ELF-1 (cell line): ENCODE data around the gene RFPL3.
A peak's percentile ranks its signal among the peaks of the same experiment; 100 is the strongest.
"Not testable (repeated sequence)": the region's sequence is repeated elsewhere in the genome, so short reads cannot be mapped to it uniquely, and the experiment has no call there.

Experiments used
- DNase-seq: peaks from one replicate; pipeline ENCODE4 v3.0.0-alpha.2; 2016; ENCODE audit warnings: low read depth, low spot score

The RFPL3 gene

DNA sequence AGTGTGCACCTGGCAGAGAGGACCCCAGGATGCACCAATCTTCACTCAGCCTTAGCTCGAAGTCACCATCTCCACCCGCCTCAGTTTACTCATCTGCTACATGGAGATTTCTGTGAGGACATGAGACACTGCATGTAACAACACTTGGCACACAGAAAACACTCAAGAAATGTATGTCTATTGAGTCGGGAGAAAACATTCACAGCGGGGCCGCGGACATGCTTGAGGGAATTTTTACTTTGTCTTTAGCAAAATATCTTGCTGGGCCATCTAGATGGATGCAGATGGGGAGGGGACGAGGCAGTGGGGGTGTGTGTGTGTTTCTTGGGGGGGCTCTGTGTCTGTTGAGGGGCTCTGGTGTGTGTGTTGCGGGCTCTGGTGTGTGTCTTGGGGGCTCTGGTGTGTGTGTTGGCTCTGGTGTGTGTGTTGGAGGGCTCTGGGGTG, 28.4 kb upstream of the RFPL3 start:
- no peak for DNase-seq

DNA sequence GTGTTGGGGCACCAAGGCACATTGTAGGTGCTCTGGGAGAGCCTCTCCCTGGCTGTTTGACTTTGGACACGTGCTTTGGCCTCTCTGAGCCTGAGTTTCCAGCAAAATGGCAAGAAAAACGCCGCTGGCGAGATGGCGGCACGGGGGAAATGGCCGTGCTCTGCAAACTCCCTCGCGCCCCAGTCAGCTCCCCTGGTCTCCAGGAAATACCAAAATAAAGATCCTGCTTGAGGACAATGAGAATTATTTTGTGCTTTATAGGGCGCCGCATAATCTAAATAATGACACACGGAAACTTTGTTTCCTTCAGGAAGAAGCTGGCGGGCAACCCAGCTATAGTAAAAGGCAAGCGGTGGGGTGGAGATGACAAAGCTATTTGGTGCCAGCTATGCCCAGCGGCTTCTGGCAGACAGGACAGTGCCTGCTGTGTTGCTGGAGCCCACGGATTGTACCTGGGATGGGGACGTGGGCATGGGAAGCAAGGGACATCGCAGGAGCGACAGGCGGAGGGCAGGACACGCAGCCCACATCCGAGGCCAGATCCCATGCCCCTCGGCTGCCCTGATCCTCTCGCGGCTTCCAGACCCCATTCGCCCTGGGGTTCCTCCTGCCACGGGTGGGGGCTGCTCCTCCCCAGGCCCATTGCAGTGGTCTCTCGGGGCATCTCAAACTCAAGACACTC, 26.3 kb upstream of the RFPL3 start:
- no peak for DNase-seq

DNA sequence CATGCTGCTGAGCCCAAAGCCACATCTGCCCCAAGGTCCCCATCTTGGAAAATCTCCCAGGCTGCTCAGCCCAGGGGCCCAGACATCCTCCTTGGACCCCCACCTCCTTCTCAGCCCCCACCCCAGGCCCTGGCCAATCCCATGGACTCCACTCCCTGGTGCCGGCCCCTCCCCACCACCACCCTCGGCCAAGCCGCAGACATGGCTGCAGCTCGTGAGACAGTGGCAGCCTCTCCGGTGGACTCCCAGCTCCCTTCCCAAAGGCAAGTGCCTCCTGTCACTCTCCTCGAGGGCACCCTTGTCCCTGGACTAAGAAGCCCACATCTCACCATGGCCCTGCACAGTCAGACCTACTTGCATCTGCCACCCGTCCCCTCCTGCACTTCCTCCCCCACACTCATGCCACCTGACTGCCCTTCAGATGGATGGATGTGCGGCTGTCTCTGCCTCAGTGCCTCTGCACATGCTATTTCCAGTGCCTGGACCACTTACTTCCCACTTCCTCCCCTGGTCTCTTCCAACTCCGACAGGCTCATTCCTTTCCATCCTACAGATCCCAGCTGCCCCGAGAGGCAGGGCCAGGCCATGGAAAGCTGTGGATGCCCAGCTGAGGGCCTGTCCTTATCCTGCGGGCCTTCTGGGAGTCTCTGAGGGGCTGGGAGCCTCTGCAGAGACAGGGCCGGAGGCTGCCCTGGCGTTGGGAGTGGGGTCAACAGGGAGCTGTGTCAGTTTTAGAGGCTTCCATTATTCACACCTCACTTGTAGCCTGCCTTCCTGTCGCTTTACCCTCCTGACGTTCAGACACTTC, 25.5 kb upstream of the RFPL3 start:
- no peak for DNase-seq

DNA sequence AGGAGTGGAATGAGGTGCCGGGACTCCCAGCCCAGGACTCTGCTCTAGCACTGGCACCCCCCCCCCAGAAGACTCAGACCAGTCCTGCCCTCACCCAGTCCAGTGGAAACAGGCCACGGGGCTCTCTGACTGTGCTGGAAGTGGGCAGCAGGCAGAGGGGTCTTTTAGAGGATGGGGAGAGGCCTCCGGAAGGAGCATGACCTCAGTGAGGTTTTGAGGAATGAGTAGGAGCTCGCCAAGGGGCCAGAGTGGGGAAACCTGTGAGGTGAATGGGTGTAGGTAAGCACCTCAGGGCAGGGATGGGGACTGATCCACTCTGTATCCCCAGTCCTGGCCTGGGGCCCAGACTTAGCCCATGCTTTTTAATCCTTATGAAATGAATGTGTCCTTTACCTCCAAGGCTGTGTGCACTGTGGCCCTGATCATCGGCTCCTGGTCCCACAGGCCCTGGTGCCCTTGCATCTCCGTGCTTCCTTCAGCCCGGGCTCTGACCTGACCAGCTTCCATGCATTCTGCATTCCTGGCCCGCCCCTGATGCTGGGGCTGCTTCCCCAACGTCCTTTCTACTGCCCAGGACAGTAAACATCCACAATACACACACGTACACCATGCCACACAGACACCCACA, 24.4 kb upstream of the RFPL3 start:
- no peak for DNase-seq

DNA sequence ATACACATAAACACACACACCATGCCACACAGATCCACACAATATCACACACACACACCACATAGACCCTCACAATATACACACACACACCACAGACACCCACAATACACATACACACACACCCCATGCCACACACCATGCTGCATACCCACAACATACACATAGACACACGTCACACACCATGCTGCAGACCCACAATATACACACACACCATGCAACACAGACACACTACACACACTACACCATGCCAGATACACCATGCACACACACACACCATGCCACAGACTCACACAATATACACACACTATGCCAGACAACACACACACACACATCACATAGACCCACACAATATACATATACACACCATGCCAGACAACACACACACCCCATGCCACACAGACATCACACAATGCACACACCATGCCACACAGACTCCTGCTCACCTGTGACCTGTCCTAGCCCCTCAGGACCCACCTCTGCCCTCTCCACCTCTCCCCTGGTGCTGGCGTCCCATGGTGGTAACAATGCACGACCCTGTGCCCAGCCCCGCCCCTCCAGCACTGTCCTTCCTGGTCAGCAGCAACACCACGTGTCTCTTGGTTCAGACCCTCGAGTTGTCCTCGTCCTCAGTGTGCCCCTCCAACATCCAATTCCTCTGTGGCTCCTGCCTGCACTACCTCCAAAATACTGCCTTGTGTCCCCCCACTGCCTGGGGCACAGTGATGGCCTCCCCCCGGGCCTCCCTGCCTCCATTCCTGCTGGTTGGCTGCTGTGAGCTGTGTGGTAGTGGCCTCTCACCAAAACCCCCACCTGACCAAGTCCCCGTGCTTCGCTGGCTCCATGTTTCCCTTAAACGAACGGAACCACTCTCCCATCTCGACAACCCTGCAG, 23.7 kb upstream of the RFPL3 start:
- DNase-seq: no peak

DNA sequence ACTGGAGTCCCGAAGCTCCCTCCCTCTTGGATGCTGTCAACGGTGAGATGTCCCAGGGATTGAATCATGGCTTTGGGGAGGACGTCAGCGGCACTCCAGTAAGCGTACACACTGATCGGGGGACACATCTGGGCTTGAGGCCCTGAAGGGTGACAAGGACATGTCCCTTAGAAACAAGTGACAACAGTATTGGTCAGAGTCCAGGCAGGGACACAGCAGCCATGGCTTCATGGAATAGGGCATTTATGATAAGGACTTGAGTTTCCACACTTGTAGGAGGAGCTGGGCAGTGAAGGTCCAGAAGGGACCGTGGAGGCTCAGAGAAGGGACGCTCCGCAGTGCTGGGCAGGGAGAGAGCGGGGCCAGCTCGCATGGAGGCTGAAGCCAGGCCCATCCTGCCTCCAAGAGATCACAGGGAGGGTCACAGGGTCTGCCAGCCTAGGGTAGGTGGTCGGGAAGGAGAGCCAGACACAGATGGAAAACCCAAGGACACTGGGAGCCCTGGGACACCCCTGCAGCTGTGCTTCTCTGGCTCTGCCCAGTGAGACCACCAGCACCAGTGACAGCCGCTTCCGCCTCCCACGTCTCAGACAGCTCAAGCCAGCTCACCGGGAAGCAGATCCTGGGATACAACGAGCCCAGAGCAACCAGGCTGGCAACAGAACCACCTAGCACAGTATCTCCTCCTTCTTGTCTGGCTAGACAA, 22.9 kb upstream of the RFPL3 start:
- no peak for DNase-seq

DNA sequence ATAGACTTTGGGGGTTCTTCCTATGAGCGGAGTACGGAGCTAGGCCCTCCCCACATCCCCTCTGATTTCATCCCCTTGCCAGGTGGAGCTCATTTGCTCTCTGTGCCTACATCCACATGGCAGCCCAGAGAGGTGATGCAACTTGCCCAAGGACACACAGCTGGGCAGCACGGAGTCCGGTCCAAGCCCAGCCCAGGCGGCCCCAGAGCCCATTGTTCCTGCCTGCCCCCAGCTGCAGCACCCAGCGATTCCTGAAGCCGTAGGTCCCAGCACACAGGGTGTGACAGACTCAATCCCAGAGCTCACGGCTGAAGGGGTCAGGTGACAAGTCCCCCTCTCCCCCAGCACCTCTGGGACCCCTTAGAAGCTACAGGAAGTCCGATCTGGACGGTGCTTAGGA, 22.2 kb upstream of the RFPL3 start:
- no peak for DNase-seq

DNA sequence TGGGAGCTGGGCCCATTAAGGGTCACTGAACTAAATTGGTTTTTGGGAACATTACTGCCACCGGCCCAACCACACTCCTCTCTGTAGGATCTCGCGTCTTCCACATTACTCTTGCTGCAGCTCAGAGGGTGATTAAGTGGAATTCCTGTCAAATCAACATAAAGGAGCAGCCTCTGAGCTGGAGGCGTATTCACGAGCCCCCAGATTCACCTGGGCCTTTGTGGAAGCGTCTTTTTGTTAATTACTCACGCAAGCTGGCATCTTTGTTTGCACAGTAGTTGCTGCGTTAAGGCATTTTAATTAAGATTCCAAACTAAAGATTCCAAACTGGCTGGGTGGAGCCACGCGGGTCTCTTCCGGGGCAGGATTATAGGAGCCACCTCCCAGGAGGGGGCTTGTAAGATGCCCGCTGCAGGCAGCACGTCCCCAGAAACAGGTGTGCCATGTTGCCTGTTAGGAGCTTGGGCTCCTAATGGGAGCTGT, 21.5 kb upstream of the RFPL3 start:
- peak; percentile 27 for DNase-seq

DNA sequence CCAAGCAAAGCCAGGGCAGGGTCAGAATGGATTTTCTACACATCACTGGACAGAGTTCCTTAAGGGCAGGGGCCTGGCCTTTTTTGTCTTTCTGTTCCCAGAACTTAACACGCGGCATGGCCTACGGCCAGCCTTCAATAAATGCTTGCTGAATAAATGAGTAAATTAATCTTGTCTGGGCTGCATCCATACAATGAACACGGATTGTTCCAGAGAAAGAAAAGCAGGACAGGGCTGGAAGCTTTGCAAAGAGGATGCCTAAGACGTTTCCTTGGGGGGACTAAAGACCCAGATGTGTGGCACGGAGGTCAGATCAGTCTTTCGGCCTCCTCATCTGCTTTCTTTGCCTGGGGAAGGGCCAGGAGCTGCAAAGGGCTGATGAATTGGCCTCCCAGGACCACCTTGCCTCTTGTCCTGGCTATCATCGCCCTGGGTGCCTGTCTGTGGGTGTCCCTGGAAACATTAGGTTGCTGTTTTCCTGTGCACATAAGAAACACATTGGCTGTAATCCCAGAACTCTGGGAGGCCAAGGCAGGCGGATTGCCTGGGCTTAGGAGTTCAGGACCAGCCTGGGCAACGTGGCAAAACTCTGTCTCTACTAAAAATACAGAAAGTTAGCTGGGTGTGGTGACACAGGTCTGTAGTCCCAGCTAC, 20.8 kb upstream of the RFPL3 start:
- DNase-seq: no peak

DNA sequence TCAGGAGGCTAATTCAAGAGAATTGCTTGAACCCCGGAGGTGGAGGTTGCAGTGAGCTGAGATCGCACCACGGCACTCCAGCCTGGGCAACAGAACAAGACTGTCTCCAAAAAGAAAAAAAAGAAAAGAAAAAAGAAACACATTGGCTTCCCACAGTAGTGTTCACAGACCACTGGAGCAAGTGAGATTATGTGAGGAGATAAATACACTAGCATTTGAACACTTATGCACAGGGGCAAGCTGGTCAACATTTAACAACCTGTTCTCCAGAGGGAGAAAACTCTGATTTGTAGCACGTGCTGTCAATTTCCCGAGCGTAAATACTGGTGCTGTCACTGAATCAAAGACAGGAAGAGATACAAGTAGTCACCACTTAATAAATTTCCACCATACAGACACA, 20.2 kb upstream of the RFPL3 start:
- not testable (repeated sequence) for DNase-seq

DNA sequence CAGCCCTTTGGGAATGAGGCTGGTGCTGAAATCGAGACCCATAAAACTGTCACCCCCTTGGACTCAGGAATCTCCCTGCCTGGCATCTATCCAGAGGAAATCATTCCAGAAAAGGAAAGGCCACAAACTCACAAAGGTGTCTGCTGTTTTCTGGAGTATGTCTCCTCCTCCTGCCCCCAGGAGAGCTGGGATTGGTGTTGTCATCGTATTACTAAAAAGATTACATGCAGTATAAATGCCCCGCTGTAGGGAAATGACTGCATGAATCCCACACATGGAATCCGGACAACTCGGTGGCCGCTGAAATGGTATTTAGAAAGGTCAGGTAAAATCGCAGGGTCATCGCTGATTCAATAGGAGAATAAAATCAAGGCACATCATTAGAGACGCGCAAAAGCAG, 18.9 kb upstream of the RFPL3 start:
- DNase-seq: no peak

DNA sequence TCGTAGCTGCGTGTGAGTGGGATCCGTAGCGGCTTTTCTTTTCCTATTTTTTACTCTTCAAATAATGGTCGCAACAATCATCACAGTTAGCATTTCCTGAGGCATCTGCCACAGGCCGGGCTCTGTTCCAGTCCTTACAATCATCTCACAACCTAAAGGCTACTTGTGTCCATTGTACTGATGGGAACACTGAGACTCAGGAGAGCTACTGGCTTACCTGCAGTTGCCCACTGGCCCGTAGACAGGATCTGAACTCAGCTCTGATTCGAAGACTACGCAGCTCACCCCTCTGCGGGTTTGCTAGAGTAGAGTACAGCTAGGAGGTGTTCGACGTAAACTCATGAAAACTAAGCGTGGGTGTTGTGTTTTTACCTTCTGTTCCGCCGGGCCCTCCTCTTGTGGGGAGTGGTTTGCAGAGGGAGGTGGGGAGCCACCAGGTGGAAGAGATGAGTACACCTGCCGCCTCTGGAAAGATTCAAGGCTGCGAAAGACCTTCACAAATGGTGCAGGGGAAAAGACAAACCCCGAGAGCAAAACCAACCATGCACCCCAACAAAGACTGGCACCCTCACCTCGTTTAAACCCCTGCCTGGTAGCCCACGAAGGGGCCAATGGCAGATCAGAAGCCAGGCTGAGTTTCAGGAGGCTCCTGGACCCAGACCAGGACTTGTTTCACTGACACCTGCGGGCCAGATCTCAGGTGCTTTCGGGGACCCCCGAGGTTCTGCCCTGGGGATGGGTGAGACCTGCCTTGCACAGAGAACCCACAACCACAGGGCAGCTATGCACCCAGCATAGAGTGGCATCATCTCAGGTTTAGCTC, 18.3 kb upstream of the RFPL3 start:
- DNase-seq: no peak

DNA sequence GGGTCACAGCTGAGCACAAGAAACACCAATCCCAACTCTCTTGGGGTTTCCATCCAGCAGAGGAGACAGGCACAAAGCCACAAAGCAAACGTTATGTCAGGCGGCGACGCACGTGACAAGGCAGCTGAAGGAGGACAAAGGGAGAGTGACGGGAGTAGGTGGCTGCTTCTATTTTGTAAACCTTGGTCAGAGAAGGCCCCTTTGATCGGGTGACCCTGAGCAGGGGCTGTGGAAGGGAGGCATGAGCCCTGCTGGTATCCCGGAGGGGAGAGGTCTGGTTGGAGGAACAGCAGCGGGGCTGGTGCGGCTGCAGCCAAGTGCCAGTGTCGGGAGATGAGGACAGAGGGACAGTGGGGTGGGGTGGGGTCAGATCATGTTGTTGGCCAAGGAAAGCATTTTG, 17.3 kb upstream of the RFPL3 start:
- peak; percentile 33 for DNase-seq

DNA sequence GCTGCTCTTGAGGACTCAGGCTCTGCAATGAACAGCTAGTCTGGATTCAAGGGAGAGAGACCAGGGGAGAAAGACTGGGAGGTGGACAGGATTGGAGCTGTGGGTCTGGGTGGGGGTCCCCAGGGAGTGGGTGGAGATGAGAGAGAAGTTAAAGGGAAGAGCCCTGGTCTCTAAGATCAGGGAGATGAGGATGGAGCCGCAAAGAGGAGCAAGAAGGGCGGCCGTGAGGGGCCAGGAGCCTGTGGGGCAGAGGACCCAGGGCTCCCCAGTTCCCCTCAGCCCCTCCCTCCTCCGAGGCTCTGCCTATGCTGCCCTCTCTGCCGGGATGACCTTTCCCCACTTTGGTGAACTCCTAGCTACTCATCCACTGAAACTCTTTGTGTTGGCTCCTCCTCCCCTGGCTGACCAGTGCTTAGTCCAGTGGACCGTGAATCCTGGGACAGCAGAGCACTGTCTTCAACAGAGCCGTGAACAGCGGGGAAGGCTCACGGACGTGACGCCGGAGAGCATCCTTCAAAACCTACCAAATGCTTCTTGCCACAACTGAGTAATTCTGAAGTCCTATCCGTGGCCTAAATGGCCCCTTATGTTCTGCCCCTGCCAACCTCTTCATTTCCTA, 16.4 kb upstream of the RFPL3 start:
- no peak for DNase-seq

DNA sequence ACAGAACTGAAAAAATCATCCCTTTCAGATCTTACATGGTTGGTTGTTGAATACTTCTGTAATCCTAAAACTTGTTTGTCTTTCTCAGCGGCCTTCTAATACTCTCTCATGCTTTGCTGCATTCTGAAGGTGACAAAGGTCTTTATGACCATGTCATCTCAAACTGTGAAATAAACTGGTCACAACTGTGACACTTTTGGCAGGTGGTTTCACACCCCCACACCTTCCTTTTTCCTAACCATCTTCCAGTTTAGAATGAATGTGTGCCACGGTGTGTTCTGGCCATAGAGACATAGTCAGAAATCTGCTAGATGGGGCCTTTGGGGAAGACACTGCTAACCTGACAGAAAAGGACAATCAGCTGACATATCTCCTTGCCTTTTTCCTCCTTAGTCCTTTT, 14.7 kb upstream of the RFPL3 start:
- DNase-seq: no peak

DNA sequence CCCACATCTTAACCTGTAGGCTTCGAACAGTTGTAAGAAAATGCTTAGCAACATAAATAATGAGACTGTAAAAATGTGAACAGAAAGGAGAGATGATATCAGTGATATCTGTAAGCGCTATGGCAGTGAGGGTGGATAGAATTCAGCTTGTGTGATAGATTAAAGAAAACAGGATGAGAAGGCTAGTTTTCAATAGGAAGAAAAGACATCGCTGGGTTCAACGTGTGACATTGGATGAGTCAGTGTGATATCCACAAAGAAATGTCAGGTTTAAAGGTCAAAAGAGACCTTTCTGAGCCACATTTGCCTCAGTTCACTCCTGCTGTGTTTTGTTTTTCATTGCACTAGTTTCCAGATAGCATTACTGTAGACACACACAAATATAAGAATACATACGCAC, 13.7 kb upstream of the RFPL3 start:
- no peak for DNase-seq

DNA sequence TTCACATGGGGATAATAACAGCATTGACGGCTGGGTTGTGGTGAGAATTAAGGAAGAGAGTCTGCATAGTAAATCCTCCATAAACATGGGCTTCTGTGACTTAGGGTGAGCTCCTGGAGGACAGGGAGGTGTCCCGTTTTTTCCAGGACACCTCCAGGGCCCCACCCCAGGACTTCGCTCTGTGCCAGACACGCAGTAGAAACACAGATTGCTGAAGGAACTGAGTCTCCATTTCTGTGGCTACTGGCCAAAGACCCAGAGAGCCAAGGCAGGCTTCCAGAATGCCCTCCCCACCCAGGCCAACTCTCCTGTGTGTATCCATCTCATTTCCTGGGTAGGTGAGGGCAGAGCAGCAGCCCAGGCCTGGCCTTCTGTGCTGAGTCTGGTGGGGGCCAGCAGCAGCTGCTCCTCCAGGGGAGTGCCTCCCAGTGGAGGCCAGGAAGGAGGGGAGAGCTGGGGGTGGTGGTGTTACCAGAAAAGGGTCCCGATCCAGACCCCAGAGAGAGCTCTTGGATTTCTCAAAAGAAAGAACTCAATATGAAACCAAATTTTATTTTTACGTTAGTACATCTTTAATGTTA, 9.5 kb upstream of the RFPL3 start:
- DNase-seq: no peak

DNA sequence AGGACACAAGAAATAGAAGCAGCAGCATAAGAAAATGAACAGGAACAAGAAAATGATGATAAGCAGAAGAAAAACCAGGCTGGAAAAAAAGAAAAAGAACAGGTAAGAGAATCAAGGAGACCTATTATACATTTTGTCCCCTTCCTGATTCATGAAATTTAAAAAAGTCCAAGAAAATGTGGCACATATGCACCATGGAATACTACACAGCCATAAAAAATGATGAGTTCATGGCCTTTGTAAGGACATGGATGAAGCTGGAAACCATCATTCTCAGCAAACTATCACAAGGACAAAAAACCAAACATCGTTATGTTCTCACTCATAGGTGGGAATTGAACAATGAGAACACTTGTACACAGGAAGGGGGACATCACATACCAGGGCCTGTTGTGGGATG, 5.8 kb upstream of the RFPL3 start:
- DNase-seq: not testable (repeated sequence)

DNA sequence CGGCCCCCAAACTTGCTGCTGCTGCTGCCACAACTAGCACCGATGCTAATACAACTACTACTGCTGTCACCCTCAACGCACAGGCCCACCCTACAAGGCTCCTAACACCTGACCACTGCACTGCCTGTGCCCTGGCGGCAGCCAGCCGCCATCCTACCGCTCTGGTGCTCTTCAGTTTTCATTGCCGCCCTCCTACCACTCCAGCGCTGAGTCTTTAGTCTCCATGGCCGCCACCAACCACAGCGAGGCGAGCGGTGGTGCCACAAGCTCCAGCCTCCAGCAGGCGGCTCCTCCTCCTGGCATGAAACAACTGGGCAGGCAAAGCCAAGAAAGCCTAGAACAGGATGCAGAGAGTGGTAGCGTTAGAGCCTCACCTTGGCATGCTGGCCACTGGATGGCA, 5.0 kb upstream of the RFPL3 start:
- DNase-seq: no peak
